ENCODE results near the gene C19orf38.

Gene C19orf38

GRCh38 chr19:10887616-10888367 is 39.6 kb downstream of the C19orf38 start:
- Histone ChIP-seq H3K27me3 (ENCODE audit: control insufficient read depth, low read length) (no peaks in the 10 kb centered on the region), H4K20me1 (ENCODE audit: control insufficient read depth, insufficient read depth, low read depth, low read length) (0 out of 2 replicates have a peak, but pooled peaks cover 5% of the 10 kb centered on the region), H3K4me2 (ENCODE audit: low read length) (no peak overlapping the region), H3K4me1 (ENCODE audit: control insufficient read depth, low read length) (peaks cover 13% of the 10 kb centered on the region), H3F3A (ENCODE audit: control insufficient read depth, insufficient read depth) (no peaks in the 10 kb centered on the region), H3K27ac (ENCODE audit: low read depth, low read length) (peak overlapping the region; percentile 5; the same call in 1 of the 2 replicates), H3K36me3 (ENCODE audit: control insufficient read depth, low read length) (peaks cover 12% of the 10 kb centered on the region; the same call in 1 of the 2 replicates), H3K79me2 (ENCODE audit: control insufficient read depth, low read length) (peaks cover 82% of the 10 kb centered on the region), H3K9me3 (ENCODE audit: control insufficient read depth, insufficient read depth, low read length) (no peaks in the 10 kb centered on the region), H3K9me2 (replicated peaks; ENCODE audit: control insufficient read depth, low read length) (no peaks in the 10 kb centered on the region), H3K4me3 (ENCODE audit: low read length) (no peak overlapping the region)
- TF ChIP-seq CTCF (IDR thresholded peaks at IDR 0.05; ENCODE audit: low read depth, low read length, poor library complexity, severe bottlenecking): no peak
- TF ChIP-seq EZH2phosphoT487 (IDR thresholded peaks at IDR 0.05; ENCODE audit: borderline replicate concordance, low read length): no peak

DNA sequence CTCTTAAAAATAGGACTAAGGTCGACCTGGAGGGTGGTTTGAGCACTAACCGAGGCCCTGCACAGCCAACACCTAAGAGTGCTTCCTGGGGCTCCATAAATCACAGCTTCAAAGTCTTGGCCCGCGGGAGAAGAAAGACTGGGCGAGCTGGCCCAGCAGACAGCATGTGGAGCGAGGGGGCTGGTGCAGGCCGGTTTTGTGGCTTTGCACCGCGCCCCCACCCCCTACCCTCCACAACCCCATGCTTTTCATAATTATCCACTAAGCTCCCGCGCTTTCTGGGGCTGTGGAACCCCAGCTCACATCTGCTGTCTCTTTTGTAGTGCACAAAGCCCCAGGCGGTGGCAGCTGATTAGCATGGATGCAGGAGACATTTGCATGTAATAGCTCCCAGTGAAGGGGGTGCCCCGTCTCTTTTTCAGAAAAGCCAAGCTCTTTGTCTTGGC is 40.2 kb downstream of the C19orf38 start:
- no peak overlapping the region for H3K4me2 ChIP-seq (ENCODE audit: low read length)
- H3K27ac ChIP-seq (ENCODE audit: low read depth, low read length): peak overlapping the region; percentile 5; the same call in 1 of the 2 replicates
- H3K79me2 ChIP-seq (ENCODE audit: control insufficient read depth, low read length): peaks cover 78% of the 10 kb centered on the region
- H3K9me2 ChIP-seq (replicated peaks; ENCODE audit: control insufficient read depth, low read length): no peaks in the 10 kb centered on the region
- H3F3A ChIP-seq (ENCODE audit: control insufficient read depth, insufficient read depth): no peaks in the 10 kb centered on the region
- H3K4me3 ChIP-seq (ENCODE audit: low read length): no peak overlapping the region
- no peaks in the 10 kb centered on the region for H3K27me3 ChIP-seq (ENCODE audit: control insufficient read depth, low read length)
- H3K36me3 ChIP-seq (ENCODE audit: control insufficient read depth, low read length): peaks cover 9% of the 10 kb centered on the region; the same call in 1 of the 2 replicates
- no peaks in the 10 kb centered on the region for H3K9me3 ChIP-seq (ENCODE audit: control insufficient read depth, insufficient read depth, low read length)
- H3K4me1 ChIP-seq (ENCODE audit: control insufficient read depth, low read length): peaks cover 13% of the 10 kb centered on the region
- 0 out of 2 replicates have a peak, but pooled peaks cover 5% of the 10 kb centered on the region for H4K20me1 ChIP-seq (ENCODE audit: control insufficient read depth, insufficient read depth, low read depth, low read length)
- TF ChIP-seq CTCF (IDR thresholded peaks at IDR 0.05; ENCODE audit: low read depth, low read length, poor library complexity, severe bottlenecking) (no peak), EZH2phosphoT487 (IDR thresholded peaks at IDR 0.05; ENCODE audit: borderline replicate concordance, low read length) (no peak)

- Histone ChIP-seq H3K36me3 (ENCODE audit: control insufficient read depth, low read length) (peaks cover 9% of the 10 kb centered on the region; the same call in 1 of the 2 replicates), H3K4me3 (ENCODE audit: low read length) (no peak overlapping the region), H3F3A (ENCODE audit: control insufficient read depth, insufficient read depth) (no peaks in the 10 kb centered on the region), H4K20me1 (ENCODE audit: control insufficient read depth, insufficient read depth, low read depth, low read length) (peaks cover 5% of the 10 kb centered on the region; the same call in 1 of the 2 replicates), H3K9me3 (ENCODE audit: control insufficient read depth, insufficient read depth, low read length) (no peaks in the 10 kb centered on the region), H3K27me3 (ENCODE audit: control insufficient read depth, low read length) (no peaks in the 10 kb centered on the region), H3K79me2 (ENCODE audit: control insufficient read depth, low read length) (peaks cover 80% of the 10 kb centered on the region), H3K4me1 (ENCODE audit: control insufficient read depth, low read length) (peaks cover 13% of the 10 kb centered on the region), H3K4me2 (ENCODE audit: low read length) (no peak overlapping the region), H3K27ac (ENCODE audit: low read depth, low read length) (no peak overlapping the region), H3K9me2 (replicated peaks; ENCODE audit: control insufficient read depth, low read length) (no peaks in the 10 kb centered on the region)
- TF ChIP-seq EZH2phosphoT487 (IDR thresholded peaks at IDR 0.05; ENCODE audit: borderline replicate concordance, low read length): no peak
- TF ChIP-seq CTCF (IDR thresholded peaks at IDR 0.05; ENCODE audit: low read depth, low read length, poor library complexity, severe bottlenecking): no peak
Observed at GRCh38 chr19:10889880-10890279, 41.7 kb downstream of the C19orf38 start.
